SK-N-SH (cell line): Measurements from ENCODE around the gene SEH1L. TPM values are rescaled to one million over a fixed set of nuclear protein-coding genes. Genes with fewer than 3 reads are reported as not detected.

ENCODE experiments used
- CTCF ChIA-PET: fragments of 300-600, 350-600 bp; formaldehyde crosslinking; extraction: SDS; loops from one replicate; lab custom pipeline; 2021; lab: Yijun Ruan, JAX
- POLR2A ChIA-PET: fragments of 350-600 bp; sonication (Branson Sonifier 250); formaldehyde crosslinking; extraction: SDS; loops from one replicate; lab custom pipeline; 2020; ENCODE audit warnings: antibody characterized with exemption, inconsistent platforms; lab: Yijun Ruan, JAX
- DNase-seq: peaks from one replicate; pipeline ENCODE4 v3.0.0; 2012
- H2AFZ ChIP-seq: fragments of 200-600 bp; sonication (generic); 2 replicates; pipeline ENCODE4 v1.8.1; 2016; ENCODE audit warnings: antibody characterized with exemption, mild to moderate bottlenecking, low read depth
- H3F3A ChIP-seq: fragments of 200-600 bp; sonication (generic); replicated peaks from 2 replicates; pipeline ENCODE3; 2016; ENCODE audit warnings: antibody characterized with exemption, mild to moderate bottlenecking; ENCODE audit not compliant: insufficient read depth
- H3K27ac ChIP-seq, 2 experiments: fragments of 200-500 bp in 1 of 2; fragments of 200-600 bp in 1 of 2; sonication (Bioruptor generic) in 1 of 2; sonication (generic), shearing (Covaris generic) in 1 of 2; 2 replicates each; pipeline versions ENCODE4 v1.5.1 to v1.6.1; 2014 to 2016; ENCODE audit warnings: low read depth in 2 of 2, inconsistent platforms in 1 of 2, low read length in 1 of 2, mild to moderate bottlenecking in 1 of 2, mixed read lengths in 1 of 2
- H3K27me3 ChIP-seq: fragments of 200-600 bp; sonication (generic), shearing (Covaris generic); 2 replicates; pipeline ENCODE4 v1.6.1; 2016; ENCODE audit warnings: mixed run types; ENCODE audit not compliant: insufficient read depth
- H3K36me3 ChIP-seq, 2 experiments: fragments of 200-500 bp in 1 of 2; fragments of 200-600 bp in 1 of 2; sonication (Bioruptor generic) in 1 of 2; sonication (generic) in 1 of 2; replicated peaks in 1 of 2; 2 replicates each; pipeline versions ENCODE3 to v1.5.1; 2014 to 2016; ENCODE audit warnings: low read length in 1 of 2, mild to moderate bottlenecking in 1 of 2; ENCODE audit not compliant: insufficient read depth in 2 of 2, control insufficient read depth in 1 of 2
- H3K4me1 ChIP-seq, 2 experiments: fragments of 200-500 bp in 1 of 2; fragments of 200-600 bp in 1 of 2; sonication (Bioruptor generic) in 1 of 2; sonication (generic), shearing (Covaris generic) in 1 of 2; 2 replicates each; pipeline versions ENCODE4 v1.5.1 to v1.6.1; 2014 to 2016; ENCODE audit warnings: low read depth in 1 of 2, low read length in 1 of 2, mixed run types in 1 of 2; ENCODE audit not compliant: insufficient read depth in 2 of 2, control insufficient read depth in 1 of 2
- H3K4me2 ChIP-seq: fragments of 200-600 bp; sonication (generic), shearing (Covaris generic); 2 replicates; pipeline ENCODE4 v1.6.1; 2017; ENCODE audit warnings: mixed run types
- H3K4me3 ChIP-seq, 2 experiments: fragments of 200-500 bp in 1 of 2; fragments of 200-600 bp in 1 of 2; sonication (Bioruptor generic) in 1 of 2; sonication (generic), shearing (Covaris generic) in 1 of 2; 2 replicates each; pipeline versions ENCODE4 v1.5.1 to v1.8.1; 2014 to 2016; ENCODE audit warnings: low read depth in 2 of 2, inconsistent platforms in 1 of 2, low read length in 1 of 2, mild to moderate bottlenecking in 1 of 2, mixed read lengths in 1 of 2, moderate library complexity in 1 of 2
- H3K79me2 ChIP-seq: fragments of 200-600 bp; sonication (generic); 2 replicates; pipeline ENCODE4 v1.8.1; 2017; ENCODE audit warnings: mild to moderate bottlenecking; ENCODE audit not compliant: insufficient read depth
- H3K9ac ChIP-seq: fragments of 200-600 bp; sonication (generic); 2 replicates; pipeline ENCODE4 v1.6.1; 2017; ENCODE audit warnings: mixed run types
- H3K9me2 ChIP-seq: fragments of 200-600 bp; sonication (generic); 2 replicates; pipeline ENCODE4 v1.6.1; 2017; ENCODE audit warnings: mixed run types
- H3K9me3 ChIP-seq: fragments of 200-600 bp; sonication (generic); 2 replicates; pipeline ENCODE4 v1.6.1; 2017; ENCODE audit warnings: mixed run types, mild to moderate bottlenecking, moderate library complexity
- H4K20me1 ChIP-seq: fragments of 200-600 bp; sonication (generic); 2 replicates; pipeline ENCODE4 v1.6.1; 2017; ENCODE audit warnings: mild to moderate bottlenecking, mixed run types; ENCODE audit not compliant: insufficient read depth
- EP300 ChIP-seq, 2 experiments: IDR thresholded peaks; 2 replicates each; pipeline versions ENCODE4 v1.4.0 to v1.6.1; 2012; ENCODE audit warnings: borderline replicate concordance in 1 of 2, low read depth in 1 of 2, low read length in 1 of 2
- GABPA ChIP-seq: IDR thresholded peaks from 2 replicates; pipeline ENCODE4 v1.4.0; 2012; ENCODE audit warnings: low read depth, mild to moderate bottlenecking
- GATA2 ChIP-seq: sonication (generic); formaldehyde crosslinking; IDR thresholded peaks from 2 replicates; pipeline ENCODE4 v1.5.0; 2020; ENCODE audit warnings: mild to moderate bottlenecking, missing genetic modification reagents
- RCOR1 ChIP-seq: fragments of 150-350 bp; IDR thresholded peaks from 2 replicates; pipeline ENCODE4 v1.6.1; 2017; ENCODE audit warnings: antibody characterized with exemption, low read length
- RFX5 ChIP-seq: IDR thresholded peaks from 2 replicates; pipeline ENCODE4 v1.6.1; 2012; ENCODE audit warnings: mild to moderate bottlenecking, improper control_type of control experiment, low read length
- SIN3A ChIP-seq: IDR thresholded peaks from 2 replicates; pipeline ENCODE4 v1.6.1; 2012; ENCODE audit warnings: low read depth, mild to moderate bottlenecking, low read length, moderate library complexity, borderline replicate concordance
- TAF1 ChIP-seq: IDR thresholded peaks from 2 replicates; pipeline ENCODE4 v1.6.1; 2012; ENCODE audit warnings: low read depth, mild to moderate bottlenecking, low read length, moderate library complexity, borderline replicate concordance
- TCF12 ChIP-seq: IDR thresholded peaks from 2 replicates; pipeline ENCODE4 v1.4.0; 2012
- TEAD4 ChIP-seq: IDR thresholded peaks from 2 replicates; pipeline ENCODE4 v1.4.0; 2012; ENCODE audit warnings: mild to moderate bottlenecking, borderline replicate concordance; ENCODE audit not compliant: insufficient read depth
- WGBS: methylation state at CpG from one replicate; pipeline ENCODE4 v1.1.6; 2017; ENCODE audit warnings: low lambda C conversion rate; 5-methylcytosine and 5-hydroxymethylcytosine counted together
- polyA plus RNA-seq, 3 experiments: library from polyadenylated mRNA; depleted of rRNA; stranded (reverse); fragments of >200 nt; gene quantifications; 2 replicates each; pipeline ENCODE4 v1.2.3, GENCODE V29; 2012
- TF ChIP-seq, protein P1 (sequence below): IDR thresholded peaks from 2 replicates; pipeline ENCODE4 v1.4.0; 2012; ENCODE audit warnings: low read depth, borderline replicate concordance
- TF ChIP-seq, protein P2 (sequence below): IDR thresholded peaks from 2 replicates; pipeline ENCODE4 v1.6.1; 2012; ENCODE audit warnings: mild to moderate bottlenecking, low read depth, low read length, moderate library complexity

Gene SEH1L
- polyA plus RNA-seq, 1 of the 3 experiments (the other 2 are of a cell fraction): 29.8 TPM

DNA sequence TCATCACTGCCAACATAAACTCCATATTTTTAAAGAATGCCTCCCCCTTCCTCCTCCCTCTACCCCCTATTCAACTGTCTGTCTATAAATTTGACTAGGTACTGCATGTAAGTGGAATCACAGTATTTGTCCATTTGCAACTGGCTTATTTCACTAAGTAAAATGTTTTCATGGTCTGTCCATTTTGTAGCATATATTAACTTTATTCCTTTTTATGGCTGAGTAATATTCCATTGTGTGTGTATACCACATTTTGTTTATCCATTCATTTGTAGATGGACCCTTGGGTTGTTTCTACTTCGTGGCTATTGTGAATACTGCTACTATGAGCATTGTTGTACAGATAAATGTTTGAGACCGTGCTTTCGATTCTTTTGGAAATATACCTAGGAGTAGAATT, 10.7 kb downstream of the SEH1L start:
- no peak overlapping the region for H3K4me2 ChIP-seq
- no peaks in the 10 kb centered on the region for H4K20me1 ChIP-seq
- peaks cover 0 to 3% of the 10 kb centered on the region in 2 experiments; a peak in 1 of 4 replicates for H3K4me1 ChIP-seq
- ChIA-PET CTCF (no interaction called here), POLR2A (no interaction called here)
- no peaks in the 10 kb centered on the region for H3K9me2 ChIP-seq
- TF ChIP-seq RCOR1 (no peak), TEAD4 (no peak), SIN3A (no peak), TAF1 (no peak), RFX5 (no peak), TCF12 (no peak), GATA2 (CRISPR knock-in tag) (no peak), EP300 (IDR thresholded peaks at IDR 0.05; ENCODE audit: borderline replicate concordance in 1 of 2, low read depth in 1 of 2, low read length in 1 of 2) (no peak), GABPA (no peak)
- TF ChIP-seq, protein P1, sequence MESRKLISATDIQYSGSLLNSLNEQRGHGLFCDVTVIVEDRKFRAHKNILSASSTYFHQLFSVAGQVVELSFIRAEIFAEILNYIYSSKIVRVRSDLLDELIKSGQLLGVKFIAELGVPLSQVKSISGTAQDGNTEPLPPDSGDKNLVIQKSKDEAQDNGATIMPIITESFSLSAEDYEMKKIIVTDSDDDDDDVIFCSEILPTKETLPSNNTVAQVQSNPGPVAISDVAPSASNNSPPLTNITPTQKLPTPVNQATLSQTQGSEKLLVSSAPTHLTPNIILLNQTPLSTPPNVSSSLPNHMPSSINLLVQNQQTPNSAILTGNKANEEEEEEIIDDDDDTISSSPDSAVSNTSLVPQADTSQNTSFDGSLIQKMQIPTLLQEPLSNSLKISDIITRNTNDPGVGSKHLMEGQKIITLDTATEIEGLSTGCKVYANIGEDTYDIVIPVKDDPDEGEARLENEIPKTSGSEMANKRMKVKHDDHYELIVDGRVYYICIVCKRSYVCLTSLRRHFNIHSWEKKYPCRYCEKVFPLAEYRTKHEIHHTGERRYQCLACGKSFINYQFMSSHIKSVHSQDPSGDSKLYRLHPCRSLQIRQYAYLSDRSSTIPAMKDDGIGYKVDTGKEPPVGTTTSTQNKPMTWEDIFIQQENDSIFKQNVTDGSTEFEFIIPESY: no peak
- peaks cover 34% of the 10 kb centered on the region for H3K79me2 ChIP-seq
- no peak overlapping the region for H3K27ac ChIP-seq
- no peak overlapping the region for H3K9ac ChIP-seq
- no peak overlapping the region for H2AFZ ChIP-seq
- H3K36me3 ChIP-seq: peaks cover 31 to 53% of the 10 kb centered on the region in 2 experiments
- H3K4me3 ChIP-seq: no peak overlapping the region
- no peaks in the 10 kb centered on the region for H3K9me3 ChIP-seq
- H3K27me3 ChIP-seq: no peaks in the 10 kb centered on the region
- WGBS: 97% methylated on average over 3 of the region's 3 CpGs
- DNase-seq: no peak
- peaks cover 4% of the 10 kb centered on the region for H3F3A ChIP-seq

DNA sequence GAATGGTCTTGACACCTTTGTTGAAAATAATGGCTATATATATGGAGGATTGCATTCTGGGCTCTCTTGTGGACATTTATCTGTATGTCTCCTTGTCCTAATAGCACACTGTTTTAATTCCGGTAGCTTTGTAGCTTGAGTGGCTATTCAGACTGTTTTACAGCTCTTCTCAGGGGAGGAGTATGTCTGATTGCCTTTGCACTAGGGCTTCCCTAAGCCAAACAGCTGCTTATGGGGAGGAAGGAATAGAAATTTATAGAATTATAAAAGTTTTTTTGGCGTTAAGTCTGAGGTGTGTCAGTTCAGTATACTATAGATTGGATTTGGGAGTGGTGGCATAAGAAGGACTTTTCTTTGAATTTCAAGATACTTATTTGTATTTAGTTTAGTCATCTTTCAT, 12.6 kb downstream of the SEH1L start:
- Histone ChIP-seq H3K9me2 (no peaks in the 10 kb centered on the region), H4K20me1 (no peaks in the 10 kb centered on the region), H3K9ac (no peak overlapping the region), H3K4me1 (peaks cover 0 to 3% of the 10 kb centered on the region in 2 experiments; a peak in 1 of 4 replicates), H3K4me2 (no peak overlapping the region), H3K36me3 (peaks cover 32 to 48% of the 10 kb centered on the region in 2 experiments), H3K27ac (no peak overlapping the region), H3K79me2 (peaks cover 33% of the 10 kb centered on the region), H3K27me3 (no peaks in the 10 kb centered on the region), H2AFZ (no peak overlapping the region), H3K4me3 (no peak overlapping the region), H3F3A (peaks cover 9% of the 10 kb centered on the region), H3K9me3 (no peaks in the 10 kb centered on the region)
- WGBS: 96% methylated on average over 2 of the region's 2 CpGs
- TF ChIP-seq, protein P2, sequence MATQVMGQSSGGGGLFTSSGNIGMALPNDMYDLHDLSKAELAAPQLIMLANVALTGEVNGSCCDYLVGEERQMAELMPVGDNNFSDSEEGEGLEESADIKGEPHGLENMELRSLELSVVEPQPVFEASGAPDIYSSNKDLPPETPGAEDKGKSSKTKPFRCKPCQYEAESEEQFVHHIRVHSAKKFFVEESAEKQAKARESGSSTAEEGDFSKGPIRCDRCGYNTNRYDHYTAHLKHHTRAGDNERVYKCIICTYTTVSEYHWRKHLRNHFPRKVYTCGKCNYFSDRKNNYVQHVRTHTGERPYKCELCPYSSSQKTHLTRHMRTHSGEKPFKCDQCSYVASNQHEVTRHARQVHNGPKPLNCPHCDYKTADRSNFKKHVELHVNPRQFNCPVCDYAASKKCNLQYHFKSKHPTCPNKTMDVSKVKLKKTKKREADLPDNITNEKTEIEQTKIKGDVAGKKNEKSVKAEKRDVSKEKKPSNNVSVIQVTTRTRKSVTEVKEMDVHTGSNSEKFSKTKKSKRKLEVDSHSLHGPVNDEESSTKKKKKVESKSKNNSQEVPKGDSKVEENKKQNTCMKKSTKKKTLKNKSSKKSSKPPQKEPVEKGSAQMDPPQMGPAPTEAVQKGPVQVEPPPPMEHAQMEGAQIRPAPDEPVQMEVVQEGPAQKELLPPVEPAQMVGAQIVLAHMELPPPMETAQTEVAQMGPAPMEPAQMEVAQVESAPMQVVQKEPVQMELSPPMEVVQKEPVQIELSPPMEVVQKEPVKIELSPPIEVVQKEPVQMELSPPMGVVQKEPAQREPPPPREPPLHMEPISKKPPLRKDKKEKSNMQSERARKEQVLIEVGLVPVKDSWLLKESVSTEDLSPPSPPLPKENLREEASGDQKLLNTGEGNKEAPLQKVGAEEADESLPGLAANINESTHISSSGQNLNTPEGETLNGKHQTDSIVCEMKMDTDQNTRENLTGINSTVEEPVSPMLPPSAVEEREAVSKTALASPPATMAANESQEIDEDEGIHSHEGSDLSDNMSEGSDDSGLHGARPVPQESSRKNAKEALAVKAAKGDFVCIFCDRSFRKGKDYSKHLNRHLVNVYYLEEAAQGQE: no peak
- TF ChIP-seq, protein P1: no peak
- no peak for DNase-seq
- POLR2A ChIA-PET: no interaction called here
- CTCF ChIA-PET: no interaction called here
